WTC11 (cell line): ENCODE data around the gene FKBP5.

Experiments used
- CREB1 ChIP-seq: sonication (generic); formaldehyde crosslinking; IDR thresholded peaks from 2 replicates; pipeline ENCODE4 v1.8.0; 2023; ENCODE audit warnings: mild to moderate bottlenecking, missing genetic modification reagents
- JUN ChIP-seq: sonication (generic); formaldehyde crosslinking; IDR thresholded peaks from 2 replicates; pipeline ENCODE4 v1.8.0; 2023; ENCODE audit warnings: mild to moderate bottlenecking, missing genetic modification reagents
- NR2C2 ChIP-seq: sonication (generic); formaldehyde crosslinking; IDR thresholded peaks from 2 replicates; pipeline ENCODE4 v1.8.0; 2022; ENCODE audit warnings: mild to moderate bottlenecking, missing genetic modification reagents
- PRRX2 ChIP-seq: fragments of 250-450 bp; sonication (Bioruptor Pico); IDR thresholded peaks from 2 replicates; pipeline ENCODE4 v1.8.0; 2021; ENCODE audit warnings: mild to moderate bottlenecking
- SP1 ChIP-seq: sonication (generic); formaldehyde crosslinking; conservative IDR thresholded peaks from 2 replicates; pipeline ENCODE4 v1.8.1; 2022; ENCODE audit warnings: missing genetic modification reagents
- TEAD4 ChIP-seq: sonication (generic); formaldehyde crosslinking; IDR thresholded peaks from 2 replicates; pipeline ENCODE4 v1.8.0; 2022; ENCODE audit warnings: mild to moderate bottlenecking, missing genetic modification reagents
- TP53 ChIP-seq: sonication (generic); formaldehyde crosslinking; IDR thresholded peaks from 2 replicates; pipeline ENCODE4 v1.8.1; 2023; ENCODE audit warnings: mild to moderate bottlenecking, missing genetic modification reagents
- ZNF138 ChIP-seq: sonication (generic); formaldehyde crosslinking; conservative IDR thresholded peaks from 2 replicates; pipeline ENCODE4 v1.8.1; 2022; ENCODE audit warnings: mild to moderate bottlenecking, moderate library complexity, missing genetic modification reagents
- TF ChIP-seq, protein P1 (sequence below): sonication (generic); formaldehyde crosslinking; IDR thresholded peaks from 2 replicates; pipeline ENCODE4 v1.8.0; 2022; ENCODE audit warnings: mild to moderate bottlenecking, missing genetic modification reagents
- TF ChIP-seq, protein P2 (sequence below): fragments of 200-600 bp; IDR thresholded peaks from 2 replicates; pipeline ENCODE4 v1.8.0; 2022; ENCODE audit warnings: antibody characterized with exemption
- TF ChIP-seq, protein P3 (sequence below): sonication (generic); formaldehyde crosslinking; IDR thresholded peaks from 2 replicates; pipeline ENCODE4 v1.8.1; 2022; ENCODE audit warnings: mild to moderate bottlenecking, missing genetic modification reagents, moderate library complexity, borderline replicate concordance
- TF ChIP-seq, protein P4 (sequence below): sonication (generic); formaldehyde crosslinking; IDR thresholded peaks from 2 replicates; pipeline ENCODE4 v1.8.0; 2022; ENCODE audit warnings: mild to moderate bottlenecking, missing genetic modification reagents

DNA sequence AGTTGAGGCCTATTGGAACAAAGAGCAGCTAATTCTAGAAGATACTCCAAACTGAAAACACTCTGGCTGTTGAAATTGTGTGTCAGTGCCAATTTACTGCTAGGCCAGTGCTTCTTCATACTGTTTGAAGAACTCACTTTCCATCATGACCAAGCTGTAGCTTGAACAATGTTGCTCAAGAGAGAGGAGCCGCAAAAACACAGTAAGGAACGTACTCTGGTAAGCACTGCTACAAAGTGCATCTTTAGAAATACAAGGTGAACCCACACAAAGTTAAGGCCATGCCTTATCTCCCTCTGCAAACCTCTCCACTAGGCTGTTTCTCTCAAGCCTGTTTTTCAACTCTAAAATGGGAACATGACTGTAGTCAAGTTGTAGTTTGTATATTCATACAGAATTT lies 101.5 kb downstream of the FKBP5 start:
- TF ChIP-seq NR2C2 (no peak), PRRX2 (no peak), CREB1 (CRISPR knock-in tag) (no peak), SP1 (CRISPR knock-in tag) (no peak), ZNF138 (CRISPR knock-in tag) (no peak), TP53 (CRISPR knock-in tag) (no peak), TEAD4 (CRISPR knock-in tag) (no peak), JUN (no peak)
- TF ChIP-seq, protein P1, sequence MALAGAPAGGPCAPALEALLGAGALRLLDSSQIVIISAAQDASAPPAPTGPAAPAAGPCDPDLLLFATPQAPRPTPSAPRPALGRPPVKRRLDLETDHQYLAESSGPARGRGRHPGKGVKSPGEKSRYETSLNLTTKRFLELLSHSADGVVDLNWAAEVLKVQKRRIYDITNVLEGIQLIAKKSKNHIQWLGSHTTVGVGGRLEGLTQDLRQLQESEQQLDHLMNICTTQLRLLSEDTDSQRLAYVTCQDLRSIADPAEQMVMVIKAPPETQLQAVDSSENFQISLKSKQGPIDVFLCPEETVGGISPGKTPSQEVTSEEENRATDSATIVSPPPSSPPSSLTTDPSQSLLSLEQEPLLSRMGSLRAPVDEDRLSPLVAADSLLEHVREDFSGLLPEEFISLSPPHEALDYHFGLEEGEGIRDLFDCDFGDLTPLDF (CRISPR knock-in tag), result no peak
- TF ChIP-seq, protein P2, sequence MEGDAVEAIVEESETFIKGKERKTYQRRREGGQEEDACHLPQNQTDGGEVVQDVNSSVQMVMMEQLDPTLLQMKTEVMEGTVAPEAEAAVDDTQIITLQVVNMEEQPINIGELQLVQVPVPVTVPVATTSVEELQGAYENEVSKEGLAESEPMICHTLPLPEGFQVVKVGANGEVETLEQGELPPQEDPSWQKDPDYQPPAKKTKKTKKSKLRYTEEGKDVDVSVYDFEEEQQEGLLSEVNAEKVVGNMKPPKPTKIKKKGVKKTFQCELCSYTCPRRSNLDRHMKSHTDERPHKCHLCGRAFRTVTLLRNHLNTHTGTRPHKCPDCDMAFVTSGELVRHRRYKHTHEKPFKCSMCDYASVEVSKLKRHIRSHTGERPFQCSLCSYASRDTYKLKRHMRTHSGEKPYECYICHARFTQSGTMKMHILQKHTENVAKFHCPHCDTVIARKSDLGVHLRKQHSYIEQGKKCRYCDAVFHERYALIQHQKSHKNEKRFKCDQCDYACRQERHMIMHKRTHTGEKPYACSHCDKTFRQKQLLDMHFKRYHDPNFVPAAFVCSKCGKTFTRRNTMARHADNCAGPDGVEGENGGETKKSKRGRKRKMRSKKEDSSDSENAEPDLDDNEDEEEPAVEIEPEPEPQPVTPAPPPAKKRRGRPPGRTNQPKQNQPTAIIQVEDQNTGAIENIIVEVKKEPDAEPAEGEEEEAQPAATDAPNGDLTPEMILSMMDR, result no peak
- TF ChIP-seq, protein P3, sequence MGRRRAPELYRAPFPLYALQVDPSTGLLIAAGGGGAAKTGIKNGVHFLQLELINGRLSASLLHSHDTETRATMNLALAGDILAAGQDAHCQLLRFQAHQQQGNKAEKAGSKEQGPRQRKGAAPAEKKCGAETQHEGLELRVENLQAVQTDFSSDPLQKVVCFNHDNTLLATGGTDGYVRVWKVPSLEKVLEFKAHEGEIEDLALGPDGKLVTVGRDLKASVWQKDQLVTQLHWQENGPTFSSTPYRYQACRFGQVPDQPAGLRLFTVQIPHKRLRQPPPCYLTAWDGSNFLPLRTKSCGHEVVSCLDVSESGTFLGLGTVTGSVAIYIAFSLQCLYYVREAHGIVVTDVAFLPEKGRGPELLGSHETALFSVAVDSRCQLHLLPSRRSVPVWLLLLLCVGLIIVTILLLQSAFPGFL (CRISPR knock-in tag), result no peak
- TF ChIP-seq, protein P4, sequence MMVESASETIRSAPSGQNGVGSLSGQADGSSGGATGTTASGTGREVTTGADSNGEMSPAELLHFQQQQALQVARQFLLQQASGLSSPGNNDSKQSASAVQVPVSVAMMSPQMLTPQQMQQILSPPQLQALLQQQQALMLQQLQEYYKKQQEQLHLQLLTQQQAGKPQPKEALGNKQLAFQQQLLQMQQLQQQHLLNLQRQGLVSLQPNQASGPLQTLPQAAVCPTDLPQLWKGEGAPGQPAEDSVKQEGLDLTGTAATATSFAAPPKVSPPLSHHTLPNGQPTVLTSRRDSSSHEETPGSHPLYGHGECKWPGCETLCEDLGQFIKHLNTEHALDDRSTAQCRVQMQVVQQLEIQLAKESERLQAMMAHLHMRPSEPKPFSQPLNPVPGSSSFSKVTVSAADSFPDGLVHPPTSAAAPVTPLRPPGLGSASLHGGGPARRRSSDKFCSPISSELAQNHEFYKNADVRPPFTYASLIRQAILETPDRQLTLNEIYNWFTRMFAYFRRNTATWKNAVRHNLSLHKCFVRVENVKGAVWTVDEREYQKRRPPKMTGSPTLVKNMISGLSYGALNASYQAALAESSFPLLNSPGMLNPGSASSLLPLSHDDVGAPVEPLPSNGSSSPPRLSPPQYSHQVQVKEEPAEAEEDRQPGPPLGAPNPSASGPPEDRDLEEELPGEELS (CRISPR knock-in tag), result no peak
